Mesenchymal stem cell (in vitro differentiated cells and primary cell): ENCODE results near the gene DNAJB6.

Experiments used
- DNase-seq: peaks from one replicate; pipeline ENCODE4 v3.0.0-alpha.2; 2013
- H2AFZ ChIP-seq: one replicate; pipeline ENCODE4 v1.6.1; 2013; ENCODE audit warnings: low read depth, mild to moderate bottlenecking, control low read depth, inconsistent platforms, low read length, moderate library complexity
- H2AK5ac ChIP-seq: 2 replicates; pipeline ENCODE4 v1.6.1; 2013; ENCODE audit warnings: low read length, moderate library complexity, mild to moderate bottlenecking, inconsistent platforms; ENCODE audit not compliant: severe bottlenecking
- H2BK120ac ChIP-seq: one replicate; pipeline ENCODE4 v1.6.1; 2013; ENCODE audit warnings: low read depth, mild to moderate bottlenecking, inconsistent platforms, low read length, moderate library complexity
- H2BK12ac ChIP-seq, 2 experiments: one replicate each; pipeline ENCODE4 v1.6.1; 2013; ENCODE audit warnings: inconsistent platforms in 2 of 2, low read length in 2 of 2, mild to moderate bottlenecking in 2 of 2, moderate library complexity in 2 of 2, control low read depth in 1 of 2
- H2BK15ac ChIP-seq: one replicate; pipeline ENCODE4 v1.6.1; 2013; ENCODE audit warnings: mild to moderate bottlenecking, low read depth, inconsistent platforms; ENCODE audit not compliant: poor library complexity, severe bottlenecking
- H2BK5ac ChIP-seq: 2 replicates; pipeline ENCODE4 v1.6.1; 2013; ENCODE audit warnings: low read depth, mild to moderate bottlenecking, low read length, control low read depth, inconsistent platforms; ENCODE audit not compliant: poor library complexity, severe bottlenecking
- H3K14ac ChIP-seq, 2 experiments: one replicate each; pipeline ENCODE4 v1.6.1; 2013; ENCODE audit warnings: inconsistent platforms in 2 of 2, low read length in 2 of 2, control low read depth in 1 of 2, mild to moderate bottlenecking in 1 of 2, moderate library complexity in 1 of 2
- H3K18ac ChIP-seq, 2 experiments: one replicate each; pipeline ENCODE4 v1.6.1; 2013; ENCODE audit warnings: inconsistent platforms in 2 of 2, low read length in 2 of 2, control low read depth in 1 of 2, low read depth in 1 of 2, mild to moderate bottlenecking in 1 of 2
- H3K23ac ChIP-seq, 2 experiments: one replicate each; pipeline ENCODE4 v1.6.1; 2013; ENCODE audit warnings: inconsistent platforms in 2 of 2, low read length in 2 of 2, mild to moderate bottlenecking in 2 of 2, moderate library complexity in 2 of 2, control low read depth in 1 of 2
- H3K27ac ChIP-seq: 2 replicates; pipeline ENCODE4 v1.5.1; 2013; ENCODE audit warnings: mild to moderate bottlenecking, moderate library complexity, low read length, control low read depth, inconsistent platforms; ENCODE audit not compliant: poor library complexity, severe bottlenecking
- H3K27me3 ChIP-seq, 2 experiments: 2 replicates each; pipeline versions ENCODE4 v1.6.1 to v1.7.0; 2013; ENCODE audit warnings: low read length in 2 of 2, mild to moderate bottlenecking in 2 of 2, moderate library complexity in 2 of 2, control low read depth in 1 of 2, inconsistent platforms in 1 of 2; ENCODE audit not compliant: control insufficient read depth in 1 of 2, insufficient read depth in 1 of 2
- H3K36me3 ChIP-seq, 2 experiments: 2 replicates each; pipeline versions ENCODE4 v1.6.1 to v1.7.0; 2013; ENCODE audit warnings: low read length in 2 of 2, control low read depth in 1 of 2, inconsistent platforms in 1 of 2, low read depth in 1 of 2, mild to moderate bottlenecking in 1 of 2; ENCODE audit not compliant: insufficient read depth in 2 of 2, control insufficient read depth in 1 of 2
- H3K4ac ChIP-seq, 2 experiments: one replicate each; pipeline ENCODE4 v1.6.1; 2013; ENCODE audit warnings: inconsistent platforms in 2 of 2, low read length in 2 of 2, mild to moderate bottlenecking in 2 of 2, moderate library complexity in 2 of 2, control low read depth in 1 of 2, low read depth in 1 of 2
- H3K4me1 ChIP-seq: 2 replicates; pipeline ENCODE4 v1.6.1; 2013; ENCODE audit warnings: low read depth, low read length, control low read depth; ENCODE audit not compliant: control insufficient read depth, insufficient read depth
- H3K4me2 ChIP-seq: 2 replicates; pipeline ENCODE4 v1.6.1; 2013; ENCODE audit warnings: low read length, mild to moderate bottlenecking, inconsistent platforms; ENCODE audit not compliant: poor library complexity, severe bottlenecking
- H3K4me3 ChIP-seq, 2 experiments: 2 replicates each; pipeline versions ENCODE4 v1.5.1 to v1.7.0; 2013; ENCODE audit warnings: low read length in 2 of 2, mild to moderate bottlenecking in 2 of 2, control low read depth in 1 of 2, low read depth in 1 of 2; ENCODE audit not compliant: insufficient read depth in 1 of 2
- H3K79me1 ChIP-seq: replicated peaks from 2 replicates; pipeline ENCODE4 v1.6.1; 2013; ENCODE audit warnings: mild to moderate bottlenecking, control low read depth, low read length, inconsistent platforms; ENCODE audit not compliant: poor library complexity, severe bottlenecking
- H3K9ac ChIP-seq: 2 replicates; pipeline ENCODE4 v1.7.0; 2013; ENCODE audit warnings: mild to moderate bottlenecking, low read length, moderate library complexity
- H3K9me3 ChIP-seq: 2 replicates; pipeline ENCODE4 v1.7.0; 2013; ENCODE audit warnings: mild to moderate bottlenecking, low read length; ENCODE audit not compliant: control insufficient read depth
- H4K8ac ChIP-seq: one replicate; pipeline ENCODE4 v1.6.1; 2013; ENCODE audit warnings: inconsistent platforms, mild to moderate bottlenecking, low read length, moderate library complexity
- H4K91ac ChIP-seq: one replicate; pipeline ENCODE4 v1.6.1; 2013; ENCODE audit warnings: mild to moderate bottlenecking, low read length, inconsistent platforms
- WGBS: methylation state at CpG from one replicate; pipeline ENCODE4 v1.1.7; 2013; ENCODE audit warnings: mixed read lengths; 5-methylcytosine and 5-hydroxymethylcytosine counted together

The DNAJB6 gene

GRCh38 chr7:157444843-157445135 lies 108.0 kb downstream of the DNAJB6 start:
- 78% methylated on average over 9 of the region's 9 CpGs for WGBS
- no peak overlapping the region for H4K91ac ChIP-seq
- H3K4me2 ChIP-seq = no peak overlapping the region
- H3K27me3 ChIP-seq = no peaks in the 10 kb centered on the region
- no peak overlapping the region for H3K14ac ChIP-seq
- H2AFZ ChIP-seq = no peak overlapping the region
- no peak overlapping the region for H2BK5ac ChIP-seq
- no peak overlapping the region for H3K4ac ChIP-seq
- no peak overlapping the region for H3K4me3 ChIP-seq
- no peak overlapping the region for H3K18ac ChIP-seq
- H3K9me3 ChIP-seq = no peaks in the 10 kb centered on the region
- no peaks in the 10 kb centered on the region for H3K79me1 ChIP-seq
- DNase-seq = no peak
- H2BK15ac ChIP-seq = no peak overlapping the region
- no peaks in the 10 kb centered on the region for H3K36me3 ChIP-seq
- no peaks in the 10 kb centered on the region for H3K4me1 ChIP-seq
- H3K23ac ChIP-seq = no peak overlapping the region
- H2BK12ac ChIP-seq = no peak overlapping the region
- H2BK120ac ChIP-seq = no peak overlapping the region
- no peak overlapping the region for H3K9ac ChIP-seq
- no peak overlapping the region for H2AK5ac ChIP-seq
- no peak overlapping the region for H3K27ac ChIP-seq
- H4K8ac ChIP-seq = no peak overlapping the region

GRCh38 chr7:157445246-157445955 lies 108.6 kb downstream of the DNAJB6 start:
- H3K9me3 ChIP-seq = no peaks in the 10 kb centered on the region
- DNase-seq = no peak
- H2BK15ac ChIP-seq = no peak overlapping the region
- no peaks in the 10 kb centered on the region for H3K27me3 ChIP-seq
- H3K27ac ChIP-seq = no peak overlapping the region
- no peaks in the 10 kb centered on the region for H3K36me3 ChIP-seq
- no peak overlapping the region for H3K18ac ChIP-seq
- H3K9ac ChIP-seq = no peak overlapping the region
- no peak overlapping the region for H2AFZ ChIP-seq
- H3K4me3 ChIP-seq = no peak overlapping the region
- H2BK120ac ChIP-seq = no peak overlapping the region
- WGBS = 78% methylated on average over 13 of the region's 16 CpGs
- no peak overlapping the region for H2BK5ac ChIP-seq
- no peak overlapping the region for H2AK5ac ChIP-seq
- no peak overlapping the region for H3K4me2 ChIP-seq
- H3K14ac ChIP-seq = no peak overlapping the region
- H2BK12ac ChIP-seq = no peak overlapping the region
- no peak overlapping the region for H3K23ac ChIP-seq
- no peak overlapping the region for H4K91ac ChIP-seq
- no peak overlapping the region for H3K4ac ChIP-seq
- no peak overlapping the region for H4K8ac ChIP-seq
- H3K79me1 ChIP-seq = no peaks in the 10 kb centered on the region
- no peaks in the 10 kb centered on the region for H3K4me1 ChIP-seq

GRCh38 chr7:157445956-157446295 lies 109.1 kb downstream of the DNAJB6 start:
- Histone ChIP-seq H2AK5ac (no peak overlapping the region), H2BK5ac (no peak overlapping the region), H3K18ac (no peak overlapping the region), H3K4ac (no peak overlapping the region), H2BK12ac (no peak overlapping the region), H2BK120ac (no peak overlapping the region), H3K9me3 (no peaks in the 10 kb centered on the region), H3K23ac (no peak overlapping the region), H3K79me1 (no peaks in the 10 kb centered on the region), H2AFZ (no peak overlapping the region), H3K27me3 (no peaks in the 10 kb centered on the region), H3K4me1 (no peaks in the 10 kb centered on the region), H3K4me2 (no peak overlapping the region), H3K4me3 (no peak overlapping the region), H3K14ac (no peak overlapping the region), H3K9ac (no peak overlapping the region), H2BK15ac (no peak overlapping the region), H4K8ac (no peak overlapping the region), H3K36me3 (no peaks in the 10 kb centered on the region), H3K27ac (no peak overlapping the region), H4K91ac (no peak overlapping the region)
- no peak for DNase-seq
- 83% methylated on average over 6 of the region's 11 CpGs for WGBS

GRCh38 chr7:157446322-157446721 lies 109.5 kb downstream of the DNAJB6 start:
- Histone ChIP-seq H3K4me3 (no peak overlapping the region), H2BK15ac (no peak overlapping the region), H3K14ac (no peak overlapping the region), H2BK12ac (no peak overlapping the region), H2AK5ac (no peak overlapping the region), H3K79me1 (no peaks in the 10 kb centered on the region), H3K9ac (no peak overlapping the region), H2AFZ (no peak overlapping the region), H4K8ac (no peak overlapping the region), H3K4me2 (no peak overlapping the region), H4K91ac (no peak overlapping the region), H3K4ac (no peak overlapping the region), H3K9me3 (no peaks in the 10 kb centered on the region), H3K23ac (no peak overlapping the region), H3K27me3 (no peaks in the 10 kb centered on the region), H3K27ac (no peak overlapping the region), H3K4me1 (no peaks in the 10 kb centered on the region), H3K36me3 (no peaks in the 10 kb centered on the region), H2BK5ac (no peak overlapping the region), H3K18ac (no peak overlapping the region), H2BK120ac (no peak overlapping the region)
- WGBS = 76% methylated on average over 6 of the region's 6 CpGs
- no peak for DNase-seq
